GM13977 (cell line): Measurements from ENCODE around the gene ARHGAP20.

Experiments used
- DNase-seq: peaks from one replicate; pipeline ENCODE4 v3.0.0; 2012; ENCODE audit warnings: low spot score
- CTCF ChIP-seq: IDR thresholded peaks from 2 replicates; pipeline ENCODE4 v1.5.1; 2012; ENCODE audit warnings: mild to moderate bottlenecking, control low read depth; ENCODE audit not compliant: insufficient read depth; ENCODE audit errors: extremely low read depth, missing control alignments
- in situ Hi-C: fragments of 300-500 bp; cut with MboI; formaldehyde crosslinking; loops from one replicate; pipeline ENCODE4 v1.12.0; 2022; ENCODE audit warnings: low sequenced_read_pairs, low pct_unique_long_range_greater_than_20kb, mixed read lengths, inconsistent platforms; ENCODE audit not compliant: unreplicated experiment

ARHGAP20 gene

GRCh38 chr11:110757066-110757465 is 44.8 kb upstream of the ARHGAP20 start:
- no peak for DNase-seq
- no peak for TF ChIP-seq CTCF
- in situ Hi-C loops: no loop called here

GRCh38 chr11:110755941-110756340 is 43.7 kb upstream of the ARHGAP20 start:
- DNase-seq: no peak
- in situ Hi-C loops: no loop called here
- no peak for TF ChIP-seq CTCF

GRCh38 chr11:110752890-110753289 is 40.7 kb upstream of the ARHGAP20 start:
- DNase-seq: no peak
- in situ Hi-C loops: no loop called here
- no peak for TF ChIP-seq CTCF

GRCh38 chr11:110750100-110750499 is 37.9 kb upstream of the ARHGAP20 start:
- in situ Hi-C loops: no loop called here
- no peak for DNase-seq
- TF ChIP-seq CTCF: no peak

GRCh38 chr11:110747531-110747930 is 35.3 kb upstream of the ARHGAP20 start:
- TF ChIP-seq CTCF: no peak
- no peak for DNase-seq
- in situ Hi-C loops: no loop called here

GRCh38 chr11:110738641-110739040 is 26.4 kb upstream of the ARHGAP20 start:
- no peak for TF ChIP-seq CTCF
- DNase-seq: no peak
- in situ Hi-C loops: no loop called here

- in situ Hi-C loops: no loop called here
- TF ChIP-seq CTCF: no peak
- DNase-seq: no peak
Observed at GRCh38 chr11:110737593-110737992, 25.4 kb upstream of the ARHGAP20 start.
